HG02623 (cell line): ENCODE measurements around the gene SLC12A3.
"Not testable (repeated sequence)": the region's sequence is repeated elsewhere in the genome, so short reads cannot be mapped to it uniquely, and the experiment has no call there.

Experiments
- ATAC-seq: cut with Tn5 transposase; IDR thresholded peaks from one replicate; pipeline ENCODE4 v1.9.1; 2021; ENCODE audit warnings: moderate library complexity; ENCODE audit not compliant: unreplicated experiment

SLC12A3 gene

DNA sequence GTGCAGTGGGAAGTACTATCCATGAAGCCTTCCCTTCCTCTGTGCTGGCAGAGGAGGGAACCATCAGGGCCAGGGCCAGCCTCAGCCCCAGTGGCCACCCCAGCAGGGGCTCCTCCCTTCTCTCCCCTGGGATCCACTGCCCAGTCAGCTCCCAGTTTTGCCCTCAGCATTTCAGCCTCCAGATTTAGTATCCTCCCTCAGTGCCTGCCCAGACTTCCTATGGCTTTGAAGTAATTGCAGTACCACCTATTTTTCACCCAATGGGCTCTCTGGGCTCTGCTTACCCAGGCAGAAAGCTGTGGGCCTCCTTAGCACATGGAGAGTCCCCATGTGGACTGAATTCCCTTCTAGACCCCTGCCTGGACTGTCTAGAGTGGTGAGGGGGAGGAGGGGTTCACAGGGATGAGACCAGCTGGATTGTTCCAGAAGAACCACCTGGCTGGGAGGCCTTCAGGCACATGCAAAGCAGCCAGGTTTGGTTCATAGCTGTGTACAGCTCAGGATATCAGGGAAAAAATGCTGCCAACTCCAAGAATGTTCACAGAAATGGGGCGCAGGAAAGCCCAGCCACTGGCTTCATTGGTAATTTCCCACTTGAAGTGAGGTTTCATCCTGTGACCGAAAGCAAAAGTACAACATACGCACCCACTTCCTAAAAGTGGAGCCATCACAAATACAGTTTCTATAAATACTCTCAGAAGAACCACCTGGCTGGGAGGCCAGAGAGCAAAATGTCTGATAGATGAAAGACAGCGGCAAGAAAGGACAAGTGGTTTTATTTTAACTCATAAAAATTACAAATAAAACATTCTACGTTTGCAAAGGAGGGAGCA is 51.8 kb downstream of the SLC12A3 start:
- peak; percentile 77 for ATAC-seq

- ATAC-seq = no peak
These were observed 53.5 kb downstream of the SLC12A3 start for GRCh38 chr16:56918467-56919012.

DNA sequence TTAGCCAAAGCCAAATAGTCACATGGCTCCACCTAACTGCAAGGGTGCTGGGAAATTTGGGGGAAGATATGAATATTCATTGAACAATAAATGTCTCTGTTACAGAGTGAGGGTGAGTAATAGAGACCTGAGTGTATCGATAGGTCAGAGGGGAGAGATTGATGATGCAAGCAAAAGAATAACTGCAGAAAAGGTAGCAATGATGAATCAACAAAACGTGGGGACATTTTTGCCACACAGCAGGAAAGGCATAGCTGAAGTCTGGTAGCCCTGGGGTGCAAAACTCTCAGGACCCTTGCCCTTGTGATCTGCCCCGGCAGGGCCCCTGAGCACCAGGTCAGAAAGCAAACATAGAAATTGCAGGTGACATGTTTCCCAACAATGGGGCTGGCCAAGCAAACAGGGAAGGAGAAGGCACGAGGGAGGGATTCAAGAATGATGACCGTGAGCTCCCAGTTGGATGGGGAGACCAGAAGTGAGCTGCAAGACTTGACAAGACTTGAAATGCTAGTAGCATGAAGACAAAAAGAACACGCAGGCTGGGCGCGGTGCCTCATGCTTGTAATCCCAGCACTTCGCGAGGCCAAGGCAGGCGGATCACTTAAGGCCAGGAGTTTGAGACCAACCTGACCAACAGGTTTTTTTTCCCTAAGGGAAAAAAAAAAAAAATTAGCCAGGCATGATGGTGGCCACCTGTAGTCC is 54.2 kb downstream of the SLC12A3 start:
- no peak for ATAC-seq

- no peak for ATAC-seq
These were observed 56.6 kb downstream of the SLC12A3 start for GRCh38 chr16:56921571-56921970.

DNA sequence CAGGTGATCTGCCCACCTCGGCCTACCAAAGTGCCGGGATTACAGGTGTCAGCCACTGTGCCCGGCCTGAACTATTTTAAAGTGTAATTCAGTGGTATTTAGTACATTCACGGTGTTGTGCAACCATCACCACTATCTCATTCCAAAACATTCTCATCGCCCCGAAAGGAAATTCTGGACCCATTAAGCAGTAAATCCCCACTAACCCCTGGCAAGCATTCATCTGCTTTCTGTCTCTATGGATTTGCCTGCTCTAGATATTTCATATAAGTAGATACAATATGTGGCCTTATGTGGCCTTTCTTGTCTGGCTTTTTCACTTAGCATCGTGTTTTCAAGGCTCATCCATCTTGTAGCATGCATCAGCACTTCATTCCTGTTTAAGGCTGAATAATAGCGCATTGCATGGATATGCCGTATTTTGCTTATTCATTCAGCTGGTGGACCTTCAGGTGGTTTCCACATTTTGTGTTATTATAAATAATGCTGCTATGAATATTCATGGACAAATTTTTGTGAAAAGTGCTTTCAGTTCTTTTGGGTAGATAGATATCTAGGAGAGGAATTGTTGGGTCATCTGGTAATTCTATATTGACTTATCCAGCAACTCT is 58.6 kb downstream of the SLC12A3 start:
- no peak for ATAC-seq

DNA sequence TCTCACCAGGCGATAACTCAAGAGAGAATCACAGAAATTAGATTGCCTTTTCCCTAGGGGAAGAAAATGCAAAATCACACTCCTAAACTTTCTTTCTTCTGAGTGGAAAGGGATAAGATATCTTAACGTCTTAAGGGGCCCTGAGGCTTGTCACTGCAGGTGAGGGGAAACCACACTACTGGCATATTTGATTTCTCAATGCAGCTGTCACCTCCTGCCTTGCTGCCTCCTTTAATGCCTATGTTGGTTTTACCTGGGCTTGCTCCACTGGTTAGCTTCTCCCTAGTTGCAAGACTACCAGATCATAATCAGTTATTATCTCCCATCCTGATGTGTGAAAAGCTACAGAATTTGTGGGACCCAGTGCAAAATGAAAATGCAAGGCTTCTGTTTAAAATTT is 62.5 kb downstream of the SLC12A3 start:
- no peak for ATAC-seq

DNA sequence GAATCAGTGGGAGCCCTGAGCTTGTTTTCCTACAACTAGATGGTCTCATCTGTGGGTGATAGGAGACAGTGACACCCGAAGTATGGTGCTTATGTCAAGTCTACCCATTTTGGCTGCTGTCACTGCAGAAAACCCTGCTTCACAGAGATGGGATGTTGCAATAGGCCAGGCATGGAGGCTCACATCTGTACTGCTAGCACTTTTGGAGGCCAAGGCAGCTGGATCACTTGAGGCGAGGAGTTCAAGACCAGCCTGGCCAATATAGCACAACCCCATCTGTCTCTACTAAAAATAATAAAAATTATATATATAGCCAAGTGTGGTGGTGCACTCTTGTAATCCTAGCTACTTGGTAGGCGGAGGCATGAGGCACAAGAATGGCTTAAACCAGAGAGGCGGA is 64.6 kb downstream of the SLC12A3 start:
- no peak for ATAC-seq

GRCh38 chr16:56930486-56931270 is 65.7 kb downstream of the SLC12A3 start:
- ATAC-seq = no peak

GRCh38 chr16:56931271-56931891 is 66.4 kb downstream of the SLC12A3 start:
- ATAC-seq = peak; percentile 32

DNA sequence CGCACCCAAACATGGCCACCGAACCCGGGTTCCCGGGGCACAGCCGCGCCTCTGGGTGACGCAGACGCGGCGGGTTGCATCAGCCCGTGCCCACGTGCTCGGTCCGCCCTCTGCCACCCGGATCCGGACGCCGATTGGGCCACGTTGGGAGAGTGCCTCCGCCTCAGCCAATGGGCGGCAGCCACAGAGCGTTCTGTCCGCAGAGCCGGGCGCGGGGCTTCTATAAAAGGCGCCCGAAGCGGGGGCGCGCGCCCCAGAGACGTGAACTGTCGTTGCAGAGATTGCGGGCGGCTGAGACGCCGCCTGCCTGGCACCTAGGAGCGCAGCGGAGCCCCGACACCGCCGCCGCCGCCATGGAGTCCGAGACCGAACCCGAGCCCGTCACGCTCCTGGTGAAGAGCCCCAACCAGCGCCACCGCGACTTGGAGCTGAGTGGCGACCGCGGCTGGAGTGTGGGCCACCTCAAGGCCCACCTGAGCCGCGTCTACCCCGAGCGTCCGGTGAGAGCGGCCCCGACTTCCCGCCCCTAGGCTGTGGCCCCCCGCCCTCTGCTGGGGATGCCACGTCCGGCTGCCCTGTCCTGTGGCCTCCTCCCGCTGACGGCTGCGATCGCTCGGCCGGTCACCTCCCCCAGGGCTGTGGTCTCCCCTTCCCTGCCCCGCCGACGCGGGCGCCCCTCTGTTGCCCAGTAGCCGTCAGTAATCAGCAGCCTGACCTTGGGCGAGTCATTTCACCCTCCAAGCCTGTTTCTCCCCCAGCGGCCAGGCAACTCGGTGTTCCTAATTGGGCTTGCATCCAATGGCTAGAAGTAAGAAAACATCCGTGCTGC is 67.1 kb downstream of the SLC12A3 start, which contains the start of gene HERPUD1:
TSS of gene HERPUD1 (plus strand) at position 251 of the 829 bp plus-strand sequence. CDS start at position 354, 103 bp downstream.
- ATAC-seq = peak; percentile 87

DNA sequence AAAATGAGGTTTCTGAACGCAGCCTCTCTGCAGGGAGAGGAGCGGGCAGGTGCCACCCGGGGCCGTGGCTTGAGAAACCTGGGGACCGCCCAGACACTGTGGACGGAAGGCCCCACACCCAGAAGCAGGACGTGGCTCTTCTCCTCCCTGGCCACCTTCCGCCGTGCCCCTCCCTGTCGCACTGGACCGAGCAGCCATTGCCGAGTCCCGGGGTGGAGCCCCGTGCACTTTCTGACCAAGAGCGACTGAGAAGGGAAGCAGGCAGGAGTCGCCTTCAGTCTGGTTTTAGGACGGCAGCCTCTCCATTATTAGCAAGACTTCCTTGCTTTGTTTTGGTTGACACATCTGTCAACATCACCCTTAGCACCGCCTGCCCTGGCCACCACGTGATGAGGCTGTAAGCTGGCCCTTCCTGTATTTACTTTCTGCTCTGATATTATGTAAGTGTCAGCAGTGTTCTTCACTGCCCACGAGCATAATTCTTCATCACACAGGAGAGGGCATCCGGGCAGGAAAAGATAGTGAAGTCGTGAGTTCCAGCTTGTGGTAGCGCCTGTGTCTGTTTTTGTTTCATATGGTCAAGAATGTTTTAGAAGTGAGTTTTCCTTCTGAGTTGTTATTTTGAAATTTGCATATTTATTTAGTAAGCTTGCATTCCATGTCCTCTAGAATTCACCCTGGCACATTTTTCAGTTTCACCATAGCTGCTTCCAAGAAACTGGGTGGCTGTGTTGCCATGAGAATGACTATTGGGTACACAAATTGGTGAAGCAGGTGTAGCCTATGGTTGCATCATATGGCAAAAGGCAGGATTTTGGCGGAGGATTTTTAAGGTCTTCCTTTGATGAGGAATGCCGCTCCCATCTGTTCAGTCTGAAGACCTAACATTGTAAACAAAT is 68.0 kb downstream of the SLC12A3 start:
- ATAC-seq = no peak

GRCh38 chr16:56933828-56934598 is 69.0 kb downstream of the SLC12A3 start:
- ATAC-seq = no peak

GRCh38 chr16:56934599-56935145 is 69.7 kb downstream of the SLC12A3 start:
- not testable (repeated sequence) for ATAC-seq

- no peak for ATAC-seq
These were observed 70.2 kb downstream of the SLC12A3 start for GRCh38 chr16:56935201-56935600.

DNA sequence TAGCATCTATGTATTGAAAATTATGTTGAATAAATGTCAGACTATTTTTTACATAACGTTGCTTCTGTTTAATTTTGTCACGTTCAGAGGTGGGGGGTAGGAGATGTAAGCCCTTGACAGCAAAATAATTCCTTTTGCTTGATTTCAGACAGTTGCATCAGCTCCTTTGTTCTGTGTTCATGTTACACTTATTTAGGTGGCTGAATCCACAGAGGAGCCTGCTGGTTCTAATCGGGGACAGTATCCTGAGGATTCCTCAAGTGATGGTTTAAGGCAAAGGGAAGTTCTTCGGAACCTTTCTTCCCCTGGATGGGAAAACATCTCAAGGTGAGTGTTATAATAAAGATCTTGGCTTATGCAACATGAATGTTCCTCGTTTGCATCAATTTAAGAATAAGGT is 71.5 kb downstream of the SLC12A3 start:
- no peak for ATAC-seq

DNA sequence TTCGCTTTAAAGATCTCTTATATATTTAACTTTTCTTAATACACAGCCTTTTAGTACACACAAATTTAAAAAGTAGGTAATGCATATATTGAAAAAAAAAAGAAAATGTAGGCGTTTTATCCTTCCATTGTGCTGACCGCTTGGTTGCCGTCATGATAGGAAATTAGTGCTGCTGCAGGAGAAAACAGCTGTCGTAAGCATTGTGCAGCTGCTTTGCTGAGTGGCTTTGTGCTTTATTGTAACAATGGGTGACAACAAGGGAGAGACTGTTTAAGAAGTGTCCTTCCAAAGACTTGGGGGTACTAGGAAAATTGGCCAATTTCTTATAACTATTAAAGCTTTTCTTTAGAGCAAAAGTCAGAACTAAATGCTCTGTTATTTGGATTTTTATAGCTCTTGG is 71.9 kb downstream of the SLC12A3 start:
- ATAC-seq = no peak
